ENCODE results near the gene MYG1. TPM values are rescaled to one million over a fixed set of nuclear protein-coding genes. Genes with fewer than 3 reads are reported as not detected.
"Not testable (repeated sequence)": the region's sequence is repeated elsewhere in the genome, so short reads cannot be mapped to it uniquely, and the experiment has no call there.

Gene MYG1
- total RNA-seq, 1 donor from 2014 or later: 38.5 TPM

DNA sequence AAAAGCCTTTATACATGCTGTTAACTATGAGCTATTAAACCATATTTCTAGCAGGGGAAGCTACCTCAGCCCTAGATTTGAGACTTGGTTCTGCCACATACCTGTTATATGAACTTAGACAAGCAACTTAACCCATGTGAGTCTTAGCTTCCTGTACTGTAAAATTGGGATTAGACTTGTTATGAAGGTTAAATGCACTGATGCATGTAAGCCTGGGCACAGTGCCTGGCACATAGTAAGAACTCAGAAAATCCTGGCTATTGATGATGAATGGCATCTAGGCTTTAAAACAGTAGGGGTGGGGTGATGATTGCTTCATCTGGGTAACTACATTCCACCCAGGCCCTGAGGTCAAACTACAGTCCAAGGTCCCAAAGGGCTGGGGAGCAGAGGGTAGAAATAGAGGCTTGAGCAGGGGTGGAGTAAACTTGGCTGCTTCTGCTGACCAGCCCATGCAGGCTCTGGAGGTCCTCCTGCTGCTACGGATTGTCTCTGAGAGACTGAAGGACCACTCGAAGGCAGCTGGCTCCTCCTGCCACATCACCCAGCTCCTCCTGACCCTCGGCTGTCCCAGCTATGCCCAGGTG, 20.1 kb upstream of the MYG1 start:
- intact Hi-C loops (cut with DNase I): no loop called here
- DNase-seq (ENCODE audit: missing footprints): no peak
- no peak for ATAC-seq

DNA sequence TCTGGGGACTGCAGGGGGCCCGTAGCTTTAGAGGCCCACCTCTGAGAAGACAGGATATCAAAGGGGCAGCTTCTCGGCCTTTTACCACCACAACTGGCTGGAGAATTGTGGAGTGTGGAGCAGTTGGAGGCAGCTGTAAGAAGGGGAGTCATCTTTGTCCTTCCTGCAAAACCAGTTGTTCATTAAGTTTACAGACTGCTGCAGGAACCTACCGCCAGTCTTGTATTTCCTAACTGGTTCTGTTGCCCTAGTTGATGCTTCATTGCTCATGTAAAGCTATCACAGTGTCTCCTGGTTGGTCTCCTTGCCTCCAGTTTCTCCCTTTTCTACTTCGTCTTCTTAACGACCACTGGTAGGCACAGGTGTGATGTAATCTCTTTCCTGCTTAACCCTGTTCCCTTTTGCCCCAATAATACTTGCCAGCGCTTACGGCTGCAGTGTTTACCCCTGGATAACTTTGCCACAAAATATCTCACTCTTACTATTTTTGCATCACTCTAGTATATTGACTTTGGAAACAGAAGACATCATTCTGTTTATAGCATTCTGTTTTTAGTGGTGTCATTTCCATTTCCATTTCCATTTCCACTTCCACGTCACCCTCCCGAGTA, 19.5 kb upstream of the MYG1 start:
- DNase-seq (ENCODE audit: missing footprints) (no peak), ATAC-seq (no peak)
- intact Hi-C loops (cut with DNase I): no loop called here

DNA sequence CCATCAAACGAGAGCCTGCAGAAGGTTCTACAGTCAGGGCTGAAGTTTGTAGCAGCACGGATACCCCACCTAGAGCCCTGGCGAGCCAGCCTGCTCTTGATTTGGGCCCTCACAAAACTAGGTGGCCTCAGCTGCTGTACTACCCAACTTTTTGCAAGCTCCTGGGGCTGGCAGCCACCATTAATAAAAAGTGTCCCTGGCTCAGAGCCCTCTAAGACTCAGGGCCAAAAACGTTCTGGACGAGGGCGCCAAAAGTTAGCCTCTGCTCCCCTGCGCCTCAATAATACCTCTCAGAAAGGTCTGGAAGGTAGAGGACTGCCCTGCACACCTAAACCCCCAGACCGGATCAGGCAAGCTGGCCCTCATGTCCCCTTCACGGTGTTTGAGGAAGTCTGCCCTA, 13.0 kb upstream of the MYG1 start:
- DNase-seq (ENCODE audit: missing footprints) (no peak), ATAC-seq (no peak)
- intact Hi-C loops (cut with DNase I): no loop called here

DNA sequence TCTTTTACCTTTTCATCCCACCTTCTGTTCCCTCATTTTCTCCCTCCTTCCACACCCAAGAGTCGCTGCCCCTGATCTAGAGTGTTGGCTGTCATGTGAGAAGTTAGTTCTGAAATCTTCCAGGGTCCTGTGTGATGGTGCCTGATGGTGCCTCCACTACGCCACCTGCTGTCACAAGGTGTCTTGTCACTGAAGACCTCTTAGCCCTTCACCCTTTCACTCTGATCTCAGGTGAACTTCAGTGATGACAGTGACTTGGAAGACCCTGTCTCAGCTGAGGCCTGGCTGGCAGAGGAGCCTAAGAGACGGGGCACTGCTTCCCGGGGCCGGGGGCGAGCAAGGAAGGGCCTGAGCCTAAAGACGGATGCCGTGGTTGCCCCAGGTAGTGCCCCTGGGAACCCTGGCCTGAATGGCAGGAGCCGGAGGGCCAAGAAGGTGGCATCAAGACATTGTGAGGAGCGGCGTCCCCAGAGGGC, 11.7 kb upstream of the MYG1 start:
- ATAC-seq (peak; percentile 75), DNase-seq (ENCODE audit: missing footprints) (peak; percentile 73)
- intact Hi-C loops (cut with DNase I): loop anchor here (1.0 to 2.0 kb wide), 2 partner anchors 74 to 127 kb away; no protein-coding TSS in a partner anchor

DNA sequence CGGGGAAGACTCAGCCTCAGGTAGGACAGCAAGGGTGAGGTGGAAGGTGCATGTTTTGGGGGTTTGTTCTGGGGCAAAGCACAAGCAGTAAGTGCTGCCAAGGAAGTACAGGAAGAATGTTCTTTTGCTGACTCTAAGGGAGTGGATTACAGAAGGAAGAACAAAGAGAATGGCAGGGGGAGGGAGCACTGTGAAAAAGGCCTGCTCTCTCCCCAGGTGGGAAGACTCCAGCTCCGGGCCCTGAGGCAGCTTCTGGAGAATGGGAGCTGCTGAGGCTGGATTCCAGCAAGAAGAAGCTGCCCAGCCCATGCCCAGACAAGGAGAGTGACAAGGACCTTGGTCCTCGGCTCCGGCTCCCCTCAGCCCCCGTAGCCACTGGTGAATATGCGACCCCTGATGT, 11.2 kb upstream of the MYG1 start:
- DNase-seq (ENCODE audit: missing footprints): no peak
- ATAC-seq: no peak
- intact Hi-C loops (cut with DNase I): loop anchor here (2.0 kb wide), 1 partner anchor 128 kb away; no protein-coding TSS in a partner anchor

DNA sequence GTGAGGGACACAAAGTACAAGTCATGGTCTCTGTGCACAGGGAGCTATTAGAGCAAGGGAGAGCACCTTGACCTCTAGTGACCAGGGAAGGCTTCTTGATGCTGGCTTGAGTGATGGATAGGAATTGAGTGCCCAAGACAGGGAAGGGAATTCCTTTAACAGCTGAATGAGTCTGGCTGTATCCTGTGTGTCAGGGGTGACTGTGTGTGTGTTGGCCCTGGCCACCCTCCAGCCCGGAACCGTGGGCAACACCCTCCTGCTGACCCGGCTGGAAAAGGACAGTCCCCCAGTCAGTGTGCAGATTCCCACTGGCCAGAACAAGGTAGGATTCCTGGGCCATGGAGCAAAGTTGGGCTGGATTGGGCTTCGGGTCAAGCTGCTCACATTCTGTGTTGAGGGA, 9.6 kb upstream of the MYG1 start:
- intact Hi-C loops (cut with DNase I): loop anchor here (2.0 kb wide), 1 partner anchor 129 kb away; no protein-coding TSS in a partner anchor

DNA sequence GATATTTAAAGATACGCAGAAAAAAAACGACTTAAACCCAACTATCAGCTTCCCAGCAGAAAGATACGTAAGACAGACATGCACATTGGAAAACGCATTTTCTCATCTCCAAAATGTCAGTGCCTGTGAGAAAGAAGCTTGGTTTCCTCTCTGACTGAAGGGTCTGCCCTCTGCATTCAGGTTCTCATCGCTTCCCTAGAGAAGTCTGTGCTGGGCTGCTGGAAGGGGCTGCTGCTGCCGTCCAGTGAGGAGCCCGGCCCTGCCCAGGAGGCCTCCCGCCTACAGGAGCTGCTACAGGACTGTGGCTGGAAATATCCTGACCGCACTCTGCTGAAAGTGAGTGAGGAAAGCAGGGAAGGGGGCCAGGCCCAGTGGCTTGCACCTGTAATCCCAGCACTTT, 8.8 kb upstream of the MYG1 start:
- intact Hi-C loops (cut with DNase I): no loop called here
- no peak for DNase-seq (ENCODE audit: missing footprints)
- ATAC-seq: no peak

More for the DNA sequence above, 9.6 kb upstream of the MYG1 start:
- ATAC-seq (no peak), DNase-seq (ENCODE audit: missing footprints) (no peak)

DNA sequence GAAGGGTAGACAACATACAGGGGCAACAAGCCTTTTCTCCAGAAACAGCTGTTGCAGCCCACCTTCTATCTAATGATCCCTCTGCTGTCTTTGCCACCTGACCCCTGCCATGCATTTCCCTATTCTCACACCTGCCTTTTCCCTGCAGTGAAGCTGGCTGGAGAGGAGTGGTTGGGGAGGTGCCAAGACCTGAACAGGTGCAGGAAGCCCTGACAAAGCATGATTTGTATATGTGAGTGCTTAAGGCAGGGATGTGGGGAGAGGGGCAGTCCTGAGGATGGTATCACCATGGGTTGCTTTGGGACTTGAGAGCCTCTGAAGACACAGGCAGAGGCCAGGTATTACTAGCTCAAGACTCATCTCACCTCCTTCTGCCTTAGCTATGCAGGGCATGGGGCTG, 7.1 kb upstream of the MYG1 start:
- ATAC-seq: no peak
- intact Hi-C loops (cut with DNase I): no loop called here

DNA sequence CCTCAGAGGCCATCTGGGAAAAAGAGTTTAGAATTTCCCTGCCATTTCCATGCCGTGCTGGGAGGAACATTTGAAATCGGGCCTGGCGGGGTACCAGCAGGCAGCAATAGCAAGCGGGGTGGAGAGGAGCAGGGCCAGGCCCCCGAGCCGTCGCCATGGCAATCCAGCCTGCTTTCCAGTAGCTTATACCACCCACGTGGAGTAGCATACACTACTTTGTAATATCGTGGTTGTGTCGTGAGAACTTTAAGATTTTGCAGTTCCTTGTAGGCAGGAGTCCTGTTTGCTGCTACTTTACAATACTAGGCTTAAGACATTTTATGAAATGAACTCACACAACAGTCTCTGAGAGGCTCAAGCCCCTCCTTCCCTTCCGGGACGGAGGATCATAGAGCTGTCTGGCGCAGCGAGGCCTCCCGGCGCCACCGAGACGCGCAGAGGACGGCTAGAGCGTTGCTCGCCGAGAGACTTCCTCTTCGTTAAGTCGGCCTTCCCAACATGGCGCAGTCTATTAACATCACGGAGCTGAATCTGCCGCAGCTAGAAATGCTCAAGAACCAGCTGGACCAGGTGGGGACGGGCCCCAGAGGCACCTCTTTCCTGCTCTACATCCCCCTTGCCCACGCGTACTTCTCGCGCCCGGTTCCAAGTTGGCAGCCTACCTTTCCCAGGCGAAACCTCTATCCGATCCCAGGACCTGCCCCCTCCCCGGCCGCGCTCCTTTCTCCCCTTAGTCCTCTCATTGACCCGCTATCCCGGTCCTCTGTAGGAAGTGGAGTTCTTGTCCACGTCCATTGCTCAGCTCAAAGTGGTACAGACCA, 4.2 kb upstream of the MYG1 start, which contains the start of gene PFDN5:
Gene PFDN5 (plus strand): TSS at position 473 of the 821 bp plus-strand sequence. CDS start 26 bp downstream, at position 499.
- intact Hi-C loops (cut with DNase I): loop anchor here (5.0 kb wide), 2 partner anchors 43 to 228 kb away; a partner anchor contains a TSS
- DNase-seq (ENCODE audit: missing footprints): peak; percentile 94
- peak; percentile 95 for ATAC-seq

More for the DNA sequence above, 7.1 kb upstream of the MYG1 start:
- DNase-seq (ENCODE audit: missing footprints): no peak

DNA sequence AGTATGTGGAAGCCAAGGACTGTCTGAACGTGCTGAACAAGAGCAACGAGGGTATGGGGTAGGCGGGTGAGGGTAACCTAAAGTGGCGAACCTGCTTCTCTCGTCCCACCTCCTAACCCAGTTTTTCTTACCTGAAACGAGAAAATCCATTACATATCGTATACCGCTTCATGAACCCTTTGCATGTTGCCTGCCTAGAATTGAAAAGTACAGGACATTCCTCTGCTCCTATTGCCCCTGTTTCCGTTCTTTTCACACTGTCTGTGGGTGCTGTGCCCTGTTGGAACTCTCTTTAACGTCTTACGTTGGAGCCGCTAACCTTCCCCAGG, 3.6 kb upstream of the MYG1 start:
- ATAC-seq (no peak), DNase-seq (ENCODE audit: missing footprints) (no peak)
- intact Hi-C loops (cut with DNase I): loop anchor here (5.0 kb wide), 2 partner anchors 44 to 229 kb away; a partner anchor contains a TSS

DNA sequence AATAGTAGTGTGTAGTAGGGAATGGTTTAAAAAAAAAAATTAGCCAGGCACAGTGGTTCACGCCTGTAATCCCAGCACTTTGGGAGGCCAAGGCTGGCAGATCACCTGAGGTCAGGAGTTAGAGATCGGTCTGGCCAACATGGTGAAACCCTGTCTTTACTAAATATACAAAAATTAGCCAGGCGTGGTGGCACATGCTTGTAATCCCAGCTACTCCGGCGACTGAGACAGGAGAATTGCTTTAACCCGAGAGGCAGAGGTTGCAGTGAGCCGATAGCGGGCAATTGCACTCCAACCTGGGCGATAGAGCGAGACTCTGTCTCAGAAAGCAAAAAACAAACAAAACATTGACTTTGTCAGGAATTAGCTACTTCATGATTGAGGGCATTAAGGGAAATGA, 2.4 kb upstream of the MYG1 start:
- DNase-seq (ENCODE audit: missing footprints); ATAC-seq: not testable (repeated sequence)
- intact Hi-C loops (cut with DNase I): loop anchor here (5.0 kb wide), 2 partner anchors 45 to 230 kb away; a partner anchor contains a TSS

DNA sequence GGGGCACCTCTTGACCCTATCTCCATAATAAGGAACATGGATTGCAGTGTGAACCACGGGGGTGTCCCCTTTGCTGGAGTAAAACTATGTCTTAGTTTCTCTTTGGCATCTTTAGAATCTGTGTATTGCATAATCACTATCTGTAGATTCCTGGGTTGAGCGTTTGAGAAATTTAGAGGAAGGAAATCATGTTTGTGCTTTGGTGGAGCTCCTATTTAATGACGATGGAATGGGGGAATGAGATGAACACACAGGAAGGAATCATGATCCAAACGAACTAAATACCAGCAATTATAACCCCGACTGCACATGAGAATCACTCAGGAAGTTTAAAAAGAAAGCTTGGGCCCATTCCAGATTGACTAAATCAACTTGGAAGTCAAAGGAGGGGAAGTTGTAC, 1.3 kb upstream of the MYG1 start:
- no peak for DNase-seq (ENCODE audit: missing footprints)
- ATAC-seq: no peak
- intact Hi-C loops (cut with DNase I): loop anchor here (5.0 kb wide), 2 partner anchors 46 to 231 kb away; a partner anchor contains a TSS

DNA sequence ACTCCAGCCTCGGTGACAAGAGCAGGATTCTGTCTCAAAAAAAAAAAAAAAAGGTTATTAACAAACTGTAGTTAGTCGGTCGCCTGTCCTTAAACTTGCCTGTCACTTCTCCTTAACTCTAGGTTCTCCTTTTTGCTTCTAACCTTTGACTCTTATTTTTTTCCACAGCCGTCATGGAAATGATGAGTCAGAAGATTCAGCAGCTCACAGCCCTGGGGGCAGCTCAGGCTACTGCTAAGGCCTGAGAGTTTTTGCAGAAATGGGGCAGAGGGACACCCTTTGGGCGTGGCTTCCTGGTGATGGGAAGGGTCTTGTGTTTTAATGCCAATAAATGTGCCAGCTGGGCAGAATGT, 418 bp upstream of the MYG1 start:
- intact Hi-C loops (cut with DNase I): loop anchor here (5.0 kb wide), 2 partner anchors 47 to 232 kb away; a partner anchor contains a TSS
- no peak for DNase-seq (ENCODE audit: missing footprints)
- ATAC-seq: peak; percentile 8

DNA sequence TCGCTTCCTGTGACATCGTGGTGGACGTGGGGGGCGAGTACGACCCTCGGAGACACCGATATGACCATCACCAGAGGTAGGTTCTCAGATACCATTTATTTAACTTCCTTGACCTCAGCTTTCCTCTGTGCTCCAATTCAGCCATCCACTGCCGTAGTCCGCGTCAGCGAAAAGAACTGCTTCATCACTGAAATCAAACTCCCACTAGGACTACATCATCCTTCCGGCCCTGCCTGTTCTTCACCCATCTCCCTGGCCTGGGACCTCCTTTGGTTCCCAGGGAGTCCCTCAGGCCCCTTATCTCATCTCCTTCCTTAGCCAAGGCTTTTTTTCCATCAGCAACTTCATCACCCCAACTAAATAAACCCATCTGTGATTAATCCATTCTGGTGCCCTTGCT, 692 bp downstream of the MYG1 start:
- DNase-seq (ENCODE audit: missing footprints) (no peak), ATAC-seq (no peak)
- intact Hi-C loops (cut with DNase I): no loop called here

DNA sequence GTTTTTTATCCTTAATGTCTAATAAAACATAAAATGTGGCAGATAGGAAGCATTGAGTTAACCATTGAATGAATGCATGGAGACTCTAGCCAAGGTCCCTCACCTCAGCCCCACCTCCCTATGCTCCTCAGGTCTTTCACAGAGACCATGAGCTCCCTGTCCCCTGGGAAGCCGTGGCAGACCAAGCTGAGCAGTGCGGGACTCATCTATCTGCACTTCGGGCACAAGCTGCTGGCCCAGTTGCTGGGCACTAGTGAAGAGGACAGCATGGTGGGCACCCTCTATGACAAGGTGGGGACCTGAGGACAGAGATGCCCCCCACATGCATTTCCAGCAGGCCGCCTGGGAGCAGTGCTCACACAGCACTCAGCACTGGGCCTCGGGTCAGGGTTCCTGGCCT, 3.4 kb downstream of the MYG1 start:
- intact Hi-C loops (cut with DNase I): no loop called here
- ATAC-seq: no peak
- no peak for DNase-seq (ENCODE audit: missing footprints)

DNA sequence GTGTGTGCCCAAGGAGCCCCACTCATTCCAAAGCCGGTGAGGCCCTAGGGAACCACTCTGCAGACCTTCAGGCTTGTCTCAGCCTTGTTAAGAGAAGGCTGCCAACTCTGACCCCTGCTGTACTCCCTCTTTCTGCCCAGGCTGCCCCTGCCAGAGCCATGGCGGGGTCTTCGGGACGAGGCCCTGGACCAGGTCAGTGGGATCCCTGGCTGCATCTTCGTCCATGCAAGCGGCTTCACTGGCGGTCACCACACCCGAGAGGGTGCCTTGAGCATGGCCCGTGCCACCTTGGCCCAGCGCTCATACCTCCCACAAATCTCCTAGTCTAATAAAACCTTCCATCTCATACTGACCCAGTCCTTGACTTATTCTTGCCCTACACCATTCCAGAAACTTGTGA, 7.3 kb downstream of the MYG1 start:
- intact Hi-C loops (cut with DNase I): no loop called here
- ATAC-seq (no peak), DNase-seq (ENCODE audit: missing footprints) (no peak)

DNA sequence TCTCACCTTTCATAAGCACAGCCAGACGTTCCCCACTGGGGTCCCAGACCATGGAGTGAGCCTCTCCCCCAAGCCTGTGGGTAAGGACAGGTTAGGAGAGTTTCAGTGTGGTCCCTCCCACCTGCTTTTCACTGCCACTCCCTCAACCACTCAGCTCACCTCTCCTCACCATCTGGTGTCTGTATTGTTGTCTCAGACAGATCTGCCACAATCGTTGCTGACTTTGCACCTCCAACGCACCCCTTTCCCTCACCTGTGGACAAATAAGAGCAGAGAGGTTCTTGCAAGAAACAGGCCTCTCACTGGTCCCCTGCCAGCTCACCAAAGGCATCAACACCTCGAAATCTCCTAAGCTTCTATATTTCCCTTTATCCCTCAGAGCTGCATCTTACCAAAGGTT, 8.8 kb downstream of the MYG1 start:
- ATAC-seq (no peak), DNase-seq (ENCODE audit: missing footprints) (no peak)
- intact Hi-C loops (cut with DNase I): no loop called here

DNA sequence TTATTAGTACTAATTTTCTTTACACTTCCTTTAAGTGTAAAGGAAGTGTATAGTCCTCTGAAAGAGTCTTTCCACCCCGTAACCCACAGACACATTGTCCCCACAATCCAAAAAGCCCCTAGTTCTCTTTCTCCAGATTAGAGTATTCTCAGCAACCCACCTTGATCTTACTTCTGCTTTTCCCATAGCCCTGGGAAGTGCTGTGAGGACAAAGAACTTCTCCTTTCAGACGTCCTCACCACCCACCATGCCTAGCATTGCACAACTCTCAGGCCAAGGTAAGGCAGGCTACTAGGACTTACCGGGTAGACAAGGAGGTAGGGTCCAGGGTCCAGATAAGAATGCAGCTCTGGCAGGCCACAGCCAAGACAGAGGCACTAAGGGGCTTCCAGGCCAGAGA, 14.5 kb downstream of the MYG1 start:
- no peak for ATAC-seq
- DNase-seq (ENCODE audit: missing footprints): no peak

DNA sequence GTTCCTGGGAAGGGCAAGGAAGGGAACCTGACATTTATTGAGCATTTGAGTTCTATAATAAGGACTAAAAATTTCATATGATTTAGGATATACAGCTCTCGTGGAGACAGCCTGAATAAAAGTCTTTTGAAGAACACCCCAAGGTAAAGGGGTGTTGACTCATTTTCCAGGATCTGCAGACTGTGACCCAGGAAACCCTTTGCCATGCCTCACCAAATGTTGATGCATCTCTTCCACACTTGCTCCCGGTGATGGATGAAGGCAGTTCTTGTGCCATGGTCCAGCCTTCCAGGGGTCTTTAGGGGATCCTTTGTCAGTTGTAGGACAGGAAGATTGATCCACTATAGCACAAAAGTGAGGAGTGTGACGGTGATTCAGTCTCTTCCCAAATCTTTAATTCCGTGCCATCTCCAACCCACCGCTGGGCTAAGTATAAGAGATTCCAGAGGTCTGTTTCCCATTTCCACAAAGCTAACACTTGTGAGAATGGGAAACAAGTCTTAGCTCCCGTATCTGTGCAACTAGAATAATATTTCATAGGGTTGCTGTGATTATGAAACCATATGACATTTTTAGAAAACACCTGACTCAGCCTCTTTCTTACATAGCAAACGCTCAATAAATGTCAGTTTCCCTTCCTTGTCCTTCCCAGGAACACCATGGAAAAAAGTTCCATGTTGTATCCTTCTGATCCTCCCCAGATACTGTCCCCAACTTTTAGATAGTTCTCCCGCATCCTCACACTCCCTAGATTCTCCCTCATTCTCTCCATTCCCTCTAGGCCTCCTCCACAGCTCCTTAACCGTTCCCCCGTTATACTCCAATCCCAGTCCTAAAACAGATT, 21.1 kb downstream of the MYG1 start:
- ATAC-seq (no peak), DNase-seq (ENCODE audit: missing footprints) (no peak)
- intact Hi-C loops (cut with DNase I): no loop called here

More for the DNA sequence above, 14.5 kb downstream of the MYG1 start:
- intact Hi-C loops (cut with DNase I): no loop called here

Measured in Right ventricle myocardium inferior (tissue), 1 donor.